Stimulated activated CD8-positive, alpha-beta memory T cell treated with anti-CD3 and anti-CD28 coated beads, Interleukin-4, amount 100 ng/mL, for 24 hours (primary cell): ENCODE results near the gene NPM1.

Experiments
- DNase-seq: peaks from one replicate; pipeline ENCODE4 v3.0.0-alpha.2; 2020; ENCODE audit warnings: low read depth

NPM1 gene

DNA sequence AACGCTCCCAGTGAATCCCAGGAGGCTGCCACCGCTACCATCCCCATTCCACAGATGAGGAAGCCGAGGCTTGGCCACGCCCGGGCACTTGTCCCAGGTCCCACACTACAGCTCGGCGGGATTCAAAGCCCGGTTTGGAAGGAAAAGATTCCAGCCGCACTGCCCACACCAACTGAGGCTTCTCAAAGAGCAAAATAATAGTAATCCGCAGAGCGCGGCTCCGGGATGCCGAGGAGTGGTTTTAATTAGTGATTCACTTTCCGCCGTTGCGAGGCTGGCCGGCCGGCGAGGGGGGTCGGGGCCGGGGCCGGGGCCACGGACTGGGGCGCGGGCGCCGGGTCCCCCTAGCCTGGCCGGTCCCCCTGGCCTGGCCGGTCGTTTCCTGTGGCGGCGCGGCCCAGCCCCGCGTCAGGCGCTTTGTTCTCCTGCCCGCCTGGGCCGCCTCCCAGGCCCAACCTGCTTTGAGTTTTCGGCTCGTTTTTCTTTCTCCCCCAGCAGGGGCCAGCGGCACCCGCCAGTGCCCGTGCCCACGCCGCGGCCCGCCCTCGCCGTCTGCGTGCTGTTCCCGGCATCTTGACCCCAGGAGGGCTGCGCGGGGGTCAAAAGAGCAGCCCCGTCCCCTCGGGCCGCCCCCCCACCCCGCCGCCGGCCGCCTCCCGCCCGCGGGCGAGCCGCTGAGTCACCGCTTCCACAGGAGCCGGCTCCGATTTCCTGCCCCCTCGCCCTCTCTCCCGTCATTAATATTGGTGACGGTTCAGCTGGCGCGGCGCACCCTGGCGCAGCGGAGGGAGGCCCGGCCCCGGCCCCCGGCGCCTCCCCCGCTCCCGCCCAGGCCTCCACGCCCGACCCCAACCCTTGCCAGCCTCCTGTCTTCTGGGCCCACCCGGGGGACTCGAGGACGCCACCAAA, 63.0 kb downstream of the NPM1 start:
- peak; percentile 5 for DNase-seq

DNA sequence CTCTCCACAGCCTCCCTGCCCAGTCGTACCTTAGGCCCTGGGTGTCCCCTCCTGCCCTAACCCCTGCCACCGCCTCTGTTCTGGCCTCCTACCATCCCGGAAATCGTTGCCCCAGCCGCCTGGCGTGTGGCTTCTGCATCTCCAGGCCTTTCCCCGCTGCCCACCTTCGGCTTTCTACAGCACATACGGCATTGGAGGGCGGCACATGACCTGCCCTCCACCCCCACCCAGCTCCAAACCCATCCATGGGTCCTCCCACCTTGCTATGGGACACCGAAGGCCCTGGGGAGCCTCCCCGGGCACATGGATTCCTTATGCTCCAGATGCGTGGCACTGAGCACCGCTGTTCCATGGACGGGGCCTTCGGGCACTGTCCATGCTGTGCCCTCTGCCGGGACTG, 63.8 kb downstream of the NPM1 start:
- DNase-seq = no peak

DNA sequence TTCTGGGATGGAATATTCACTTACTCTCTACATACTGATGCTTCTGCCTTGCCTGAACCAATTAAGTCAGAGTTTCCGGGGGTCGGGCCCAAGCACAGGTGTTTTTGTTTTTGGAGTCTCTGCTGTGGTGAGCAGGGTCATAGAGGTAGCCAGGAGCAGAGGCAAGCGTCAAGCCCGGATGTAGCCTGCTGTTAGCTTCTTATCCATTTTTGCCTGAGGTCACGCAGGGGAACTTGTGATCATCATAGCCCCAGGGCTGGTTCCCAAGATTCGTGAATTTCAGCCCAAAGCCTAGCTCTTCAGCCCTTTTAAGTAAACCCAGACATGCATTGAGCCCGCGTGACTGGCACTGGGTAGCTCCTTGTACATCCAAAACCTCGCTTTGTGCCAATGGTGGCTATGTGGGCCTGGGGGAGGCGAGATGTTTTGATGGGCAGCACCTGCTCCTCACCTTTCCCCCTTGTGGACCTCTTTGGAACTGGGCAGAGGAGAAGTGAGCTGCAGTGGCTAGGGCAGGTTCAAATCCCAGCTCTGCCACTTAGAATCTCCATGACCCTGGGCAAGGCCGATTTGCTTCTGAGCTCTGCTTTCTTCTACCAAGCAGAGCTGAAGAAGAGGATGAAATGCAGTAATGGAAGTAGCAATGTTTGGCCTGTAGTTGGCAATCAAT, 65.5 kb downstream of the NPM1 start:
- DNase-seq = no peak

DNA sequence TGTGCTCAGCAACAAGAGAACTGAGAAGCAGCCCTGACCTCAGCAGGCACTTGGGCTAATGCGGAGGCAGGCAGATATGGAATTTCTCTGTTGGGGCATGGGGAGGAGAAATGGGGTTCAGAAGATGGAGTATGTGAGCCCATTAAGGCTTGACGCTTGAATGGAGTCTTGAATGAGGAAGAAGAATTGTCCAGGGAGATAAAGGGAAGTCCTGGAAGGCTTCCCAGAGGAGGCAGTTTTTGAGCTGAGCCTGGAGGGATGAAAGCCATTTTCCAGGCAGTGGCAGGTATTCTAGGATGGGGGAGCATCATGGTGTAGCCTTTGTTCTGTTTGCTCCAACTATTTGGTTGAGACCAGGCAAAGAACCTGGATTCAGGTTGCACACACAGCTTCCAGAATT, 66.3 kb downstream of the NPM1 start:
- no peak for DNase-seq

GRCh38 chr5:171454549-171454948, 66.9 kb downstream of the NPM1 start:
- no peak for DNase-seq

DNA sequence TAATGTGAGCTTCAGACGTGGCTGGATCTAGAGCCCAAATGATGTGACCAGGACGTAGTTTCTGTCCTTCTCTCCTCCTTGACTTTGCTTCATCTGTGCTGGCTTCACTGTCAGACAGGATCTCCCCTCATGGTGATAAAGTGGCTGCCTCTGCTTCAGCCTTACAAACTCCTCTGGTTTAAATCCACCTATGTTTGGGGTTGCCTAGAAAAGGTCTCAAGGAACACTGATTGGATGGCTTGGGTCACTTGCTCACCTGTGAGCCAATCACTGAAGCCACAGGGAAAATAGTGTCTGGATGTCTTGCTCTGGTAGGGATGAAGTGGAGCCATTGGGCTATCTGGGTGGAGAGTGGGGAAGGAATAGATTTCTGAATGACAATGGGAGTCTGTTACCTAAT, 67.9 kb downstream of the NPM1 start:
- no peak for DNase-seq

- DNase-seq = no peak
Measured at GRCh38 chr5:171457208-171457981, 69.7 kb downstream of the NPM1 start.

DNA sequence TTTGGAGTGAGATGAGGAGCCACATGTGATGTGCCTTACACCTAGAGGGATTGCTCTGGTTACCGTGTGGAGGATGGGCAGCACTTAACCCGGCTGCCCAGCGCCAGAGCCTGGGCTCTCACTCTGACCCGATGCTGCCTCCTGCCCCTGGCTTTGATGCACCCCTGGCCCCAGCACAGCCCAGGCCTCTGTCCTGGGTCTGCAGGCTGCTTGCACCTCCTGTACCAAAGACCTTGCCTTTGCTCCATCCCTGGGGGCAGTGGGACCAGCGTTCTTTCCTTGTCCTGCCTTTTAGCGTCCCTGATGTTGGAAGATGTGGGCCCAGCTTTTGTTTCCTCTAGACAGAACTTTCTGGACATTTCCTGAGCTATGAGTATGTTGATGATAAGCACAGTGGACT, 72.2 kb downstream of the NPM1 start:
- DNase-seq = no peak
